Parathyroid adenoma (tissue), 2 donors: ENCODE results near the gene CDC42BPA.

Source experiments
- H2AFZ ChIP-seq: fragments of 300-600 bp; sonication (generic); one replicate; pipeline ENCODE4 v1.7.0; 2017; ENCODE audit warnings: antibody characterized with exemption, mild to moderate bottlenecking
- H3K27ac ChIP-seq: fragments of 300-600 bp; sonication (generic); one replicate; pipeline ENCODE4 v1.7.0; 2017
- H3K27me3 ChIP-seq: fragments of 300-600 bp; sonication (generic); one replicate; pipeline ENCODE4 v1.7.0; 2017; ENCODE audit warnings: low read length; ENCODE audit not compliant: control insufficient read depth, insufficient read depth
- H3K36me3 ChIP-seq: fragments of 300-600 bp; sonication (generic); one replicate; pipeline ENCODE4 v1.7.0; 2017; ENCODE audit warnings: low read length; ENCODE audit not compliant: control insufficient read depth, insufficient read depth
- H3K4me1 ChIP-seq: fragments of 300-600 bp; sonication (generic); one replicate; pipeline ENCODE4 v1.7.0; 2017; ENCODE audit warnings: control low read depth
- H3K4me2 ChIP-seq: fragments of 300-600 bp; sonication (generic); one replicate; pipeline ENCODE4 v1.7.0; 2017; ENCODE audit warnings: low read length
- H3K4me3 ChIP-seq: fragments of 300-600 bp; sonication (generic); one replicate; pipeline ENCODE4 v1.7.0; 2017; ENCODE audit warnings: low read depth, low read length
- H3K79me2 ChIP-seq: fragments of 300-600 bp; sonication (generic); one replicate; pipeline ENCODE4 v1.7.0; 2017; ENCODE audit warnings: control low read depth
- H3K9ac ChIP-seq: fragments of 300-600 bp; sonication (generic); one replicate; pipeline ENCODE4 v1.7.0; 2017; ENCODE audit warnings: mild to moderate bottlenecking
- H3K9me3 ChIP-seq: fragments of 300-600 bp; sonication (generic); one replicate; pipeline ENCODE4 v1.7.0; 2017; ENCODE audit warnings: low read length; ENCODE audit not compliant: control insufficient read depth
- TF ChIP-seq, protein P1 (sequence below): fragments of 300-600 bp; sonication (generic); IDR thresholded peaks from one replicate; pipeline ENCODE4 v1.7.0; 2017; ENCODE audit warnings: antibody characterized with exemption, mild to moderate bottlenecking
- donor health status: primary hyperparathyroidism.

The CDC42BPA gene

DNA sequence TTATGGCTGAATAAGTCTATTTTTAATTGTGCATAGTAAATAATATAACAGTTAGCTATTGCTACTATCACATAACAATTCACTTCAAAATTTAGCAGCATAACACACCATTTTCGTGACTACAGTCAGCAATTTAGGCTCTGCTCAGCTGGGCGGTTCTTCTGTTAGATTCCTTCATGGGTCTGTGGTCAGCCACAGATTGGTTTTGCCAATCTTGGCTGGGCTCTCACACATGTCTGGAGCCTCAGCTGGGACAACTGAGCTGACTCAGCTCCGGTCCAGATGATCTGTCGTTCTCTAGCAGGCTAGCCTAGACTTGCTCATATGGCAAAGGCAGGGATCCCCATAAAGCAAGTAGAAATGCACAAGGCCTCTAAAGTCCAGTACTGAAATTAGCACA lies 15.1 kb upstream of the CDC42BPA start:
- H3K27ac ChIP-seq = no peak overlapping the region
- H3K36me3 ChIP-seq = no peaks in the 10 kb centered on the region
- no peaks in the 10 kb centered on the region for H3K9me3 ChIP-seq
- H3K4me2 ChIP-seq = no peak overlapping the region
- H3K9ac ChIP-seq = no peak overlapping the region
- H3K79me2 ChIP-seq = no peaks in the 10 kb centered on the region
- no peak overlapping the region for H2AFZ ChIP-seq
- TF ChIP-seq, protein P1, sequence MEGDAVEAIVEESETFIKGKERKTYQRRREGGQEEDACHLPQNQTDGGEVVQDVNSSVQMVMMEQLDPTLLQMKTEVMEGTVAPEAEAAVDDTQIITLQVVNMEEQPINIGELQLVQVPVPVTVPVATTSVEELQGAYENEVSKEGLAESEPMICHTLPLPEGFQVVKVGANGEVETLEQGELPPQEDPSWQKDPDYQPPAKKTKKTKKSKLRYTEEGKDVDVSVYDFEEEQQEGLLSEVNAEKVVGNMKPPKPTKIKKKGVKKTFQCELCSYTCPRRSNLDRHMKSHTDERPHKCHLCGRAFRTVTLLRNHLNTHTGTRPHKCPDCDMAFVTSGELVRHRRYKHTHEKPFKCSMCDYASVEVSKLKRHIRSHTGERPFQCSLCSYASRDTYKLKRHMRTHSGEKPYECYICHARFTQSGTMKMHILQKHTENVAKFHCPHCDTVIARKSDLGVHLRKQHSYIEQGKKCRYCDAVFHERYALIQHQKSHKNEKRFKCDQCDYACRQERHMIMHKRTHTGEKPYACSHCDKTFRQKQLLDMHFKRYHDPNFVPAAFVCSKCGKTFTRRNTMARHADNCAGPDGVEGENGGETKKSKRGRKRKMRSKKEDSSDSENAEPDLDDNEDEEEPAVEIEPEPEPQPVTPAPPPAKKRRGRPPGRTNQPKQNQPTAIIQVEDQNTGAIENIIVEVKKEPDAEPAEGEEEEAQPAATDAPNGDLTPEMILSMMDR = no peak
- no peak overlapping the region for H3K4me3 ChIP-seq
- H3K27me3 ChIP-seq = no peaks in the 10 kb centered on the region
- no peaks in the 10 kb centered on the region for H3K4me1 ChIP-seq

DNA sequence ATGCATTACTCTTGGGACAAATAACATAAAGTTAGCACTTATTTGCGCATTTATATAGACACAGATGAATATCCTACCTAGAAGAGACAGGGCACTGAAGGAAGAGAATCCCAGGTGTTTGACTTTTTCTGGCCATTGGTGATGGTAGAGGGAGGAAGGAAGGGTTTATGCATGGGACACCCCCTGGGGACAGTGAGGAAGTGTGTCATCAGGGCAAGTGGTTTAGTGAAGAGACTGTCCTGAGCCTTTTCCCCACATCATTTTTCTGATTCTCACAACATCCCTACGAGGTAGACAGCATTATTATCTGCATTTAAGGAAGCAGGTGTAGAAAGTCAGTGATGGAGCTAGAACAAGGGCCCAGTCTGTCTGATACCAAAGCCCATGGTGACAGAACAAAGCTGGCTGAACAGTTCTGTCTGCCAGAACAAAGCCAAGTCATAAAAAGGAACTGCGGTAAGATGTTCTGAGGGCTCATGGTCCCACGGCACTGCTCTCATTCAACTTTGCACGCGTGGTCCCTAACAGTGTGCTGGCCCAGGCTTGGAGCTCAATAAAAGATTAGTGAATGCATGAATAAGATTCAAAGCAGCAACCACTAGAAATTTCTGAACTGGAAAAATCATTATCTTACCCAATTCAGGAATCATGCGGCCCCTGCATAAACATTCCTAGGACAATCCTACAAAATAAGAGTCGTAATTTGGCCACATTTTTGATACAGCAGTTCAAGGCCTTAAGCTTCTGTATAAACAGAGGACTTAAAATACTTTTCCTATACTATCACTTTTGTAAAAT lies 12.2 kb upstream of the CDC42BPA start:
- TF ChIP-seq, protein P1 = no peak
- Histone ChIP-seq H3K27me3 (no peaks in the 10 kb centered on the region), H3K9me3 (no peaks in the 10 kb centered on the region), H3K27ac (no peak overlapping the region), H3K4me1 (peaks cover 2% of the 10 kb centered on the region), H3K9ac (no peak overlapping the region), H3K4me2 (no peak overlapping the region), H2AFZ (no peak overlapping the region), H3K4me3 (no peak overlapping the region), H3K36me3 (no peaks in the 10 kb centered on the region), H3K79me2 (no peaks in the 10 kb centered on the region)

DNA sequence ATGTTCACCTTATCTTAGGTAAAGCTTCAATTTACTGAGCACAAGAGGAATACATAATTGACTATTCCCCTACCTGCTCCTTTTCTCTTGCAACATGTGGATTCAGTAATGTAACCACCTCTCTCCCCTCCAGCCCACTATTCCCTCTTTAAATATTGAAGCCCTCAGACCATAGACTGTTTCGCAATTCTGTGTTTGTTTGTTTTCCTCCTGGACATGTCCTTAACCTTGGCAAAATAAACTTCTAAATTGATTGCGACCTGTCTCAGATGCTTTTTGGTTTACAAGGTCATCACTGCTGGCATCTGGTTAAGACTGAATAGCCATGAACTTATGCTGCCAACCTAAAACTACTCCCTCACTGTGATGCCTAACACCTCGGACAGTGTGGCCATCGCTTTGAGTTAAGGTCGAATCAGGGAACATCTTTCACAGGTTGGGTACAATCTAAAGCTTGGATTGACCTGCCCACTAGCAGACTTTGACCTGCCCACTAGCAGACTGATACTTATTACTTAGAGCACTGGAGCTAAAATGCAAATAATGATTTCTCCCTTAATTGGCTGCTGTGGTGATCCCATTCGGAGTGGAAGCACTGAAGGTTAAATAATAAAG lies 10.2 kb upstream of the CDC42BPA start:
- TF ChIP-seq, protein P1 = no peak
- no peaks in the 10 kb centered on the region for H3K36me3 ChIP-seq

DNA sequence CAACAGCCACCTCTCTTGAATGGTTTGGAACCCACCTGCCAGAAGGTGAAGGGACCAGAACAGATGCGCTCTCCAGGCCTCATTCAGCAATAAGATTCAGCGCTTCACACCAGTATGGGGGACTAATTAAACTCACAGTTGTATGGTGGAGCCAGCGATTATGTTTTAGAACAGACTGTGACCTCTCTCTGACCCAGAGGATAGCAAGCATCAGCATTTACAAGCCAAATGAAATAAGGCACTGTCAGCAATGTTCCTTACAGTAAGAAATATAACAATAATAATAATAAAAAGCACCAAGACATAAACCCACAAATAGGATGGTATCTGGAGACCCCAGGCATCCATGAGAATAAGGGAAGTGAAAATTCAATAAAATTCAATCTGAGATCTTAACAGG lies 6.9 kb upstream of the CDC42BPA start:
- no peaks in the 10 kb centered on the region for H3K79me2 ChIP-seq
- H3K36me3 ChIP-seq = no peaks in the 10 kb centered on the region
- H3K9me3 ChIP-seq = no peaks in the 10 kb centered on the region

More for the DNA sequence above, 10.2 kb upstream of the CDC42BPA start:
- Histone ChIP-seq H3K79me2 (no peaks in the 10 kb centered on the region), H3K9me3 (no peaks in the 10 kb centered on the region), H3K27ac (no peak overlapping the region), H3K27me3 (no peaks in the 10 kb centered on the region), H3K4me3 (no peak overlapping the region), H3K4me1 (peaks cover 4% of the 10 kb centered on the region), H3K4me2 (no peak overlapping the region), H3K9ac (no peak overlapping the region), H2AFZ (no peak overlapping the region)

More for the DNA sequence above, 6.9 kb upstream of the CDC42BPA start:
- TF ChIP-seq, protein P1 = no peak
- Histone ChIP-seq H3K4me2 (no peak overlapping the region), H3K4me1 (peaks cover 4% of the 10 kb centered on the region), H2AFZ (peak overlapping the region; percentile 15), H3K27me3 (no peaks in the 10 kb centered on the region), H3K9ac (no peak overlapping the region), H3K27ac (no peak overlapping the region), H3K4me3 (no peak overlapping the region)
